ENCODE data around the gene CARM1. TPM values are rescaled to one million over a fixed set of nuclear protein-coding genes. Genes with fewer than 3 reads are reported as not detected.
"Not testable (repeated sequence)": the region's sequence is repeated elsewhere in the genome, so short reads cannot be mapped to it uniquely, and the experiment has no call there.

The CARM1 gene
- polyA plus RNA-seq, 1 donor from 2014 or later = 22.3 TPM

- no peaks in the 10 kb centered on the region for H3K36me3 ChIP-seq (ENCODE audit: insufficient read depth, low read length)
- peak overlapping the region; percentile 82 for H2AFZ ChIP-seq (ENCODE audit: low read depth, low read length)
- H3K9me2 ChIP-seq (ENCODE audit: insufficient read depth, low read length) = no peaks in the 10 kb centered on the region
- no peak overlapping the region for H3K4me2 ChIP-seq (ENCODE audit: low read length)
- H4K20me1 ChIP-seq (ENCODE audit: insufficient read depth) = no peaks in the 10 kb centered on the region
- no peaks in the 10 kb centered on the region for H3K27me3 ChIP-seq (ENCODE audit: insufficient read depth, low read depth, low read length)
- H3K9me3 ChIP-seq (ENCODE audit: low read length) = no peaks in the 10 kb centered on the region
- no peaks in the 10 kb centered on the region for H3K79me2 ChIP-seq (replicated peaks; ENCODE audit: insufficient read depth, low read length)
- H3K9ac ChIP-seq (ENCODE audit: low read length) = peak overlapping the region; percentile 59
- H3K4me3 ChIP-seq (ENCODE audit: low read length) = peak overlapping the region; percentile 45
- H3K27ac ChIP-seq (ENCODE audit: low read length) = peak overlapping the region; percentile 67
- TF ChIP-seq POLR2AphosphoS5 (IDR thresholded peaks at IDR 0.05) (peak; percentile 57), CTCF (IDR thresholded peaks at IDR 0.05; ENCODE audit: poor library complexity, severe bottlenecking) (peak; percentile 89), SMC3 (conservative IDR thresholded peaks at IDR 0.05; ENCODE audit: poor library complexity) (peak; percentile 83), MXI1 (conservative IDR thresholded peaks at IDR 0.05; ENCODE audit: poor library complexity, severe bottlenecking) (no peak), REST (IDR thresholded peaks at IDR 0.05; ENCODE audit: borderline replicate concordance) (peak; percentile 49), RAD21 (conservative IDR thresholded peaks at IDR 0.05) (peak; percentile 85), TAF1 (IDR thresholded peaks at IDR 0.05; ENCODE audit: low read depth) (no peak), EZH2 (IDR thresholded peaks at IDR 0.05; ENCODE audit: borderline replicate concordance, insufficient read depth, low read length, poor library complexity, severe bottlenecking) (no peak), EP300 (conservative IDR thresholded peaks at IDR 0.05; ENCODE audit: poor library complexity, severe bottlenecking) (peak; percentile 17)
- no peaks in the 10 kb centered on the region for H3F3A ChIP-seq (ENCODE audit: insufficient read depth, low read length, poor library complexity, severe bottlenecking)
These were observed 65.3 kb downstream of the CARM1 start for GRCh38 chr19:10936661-10937084.

- H3K9ac ChIP-seq (ENCODE audit: low read length); H3K27me3 ChIP-seq (ENCODE audit: insufficient read depth, low read depth, low read length); H3K79me2 ChIP-seq (replicated peaks; ENCODE audit: insufficient read depth, low read length); H3K4me3 ChIP-seq (ENCODE audit: low read length); H3K9me3 ChIP-seq (ENCODE audit: low read length); H3K4me2 ChIP-seq (ENCODE audit: low read length); H3F3A ChIP-seq (ENCODE audit: insufficient read depth, low read length, poor library complexity, severe bottlenecking); H4K20me1 ChIP-seq (ENCODE audit: insufficient read depth); H3K9me2 ChIP-seq (ENCODE audit: insufficient read depth, low read length); H2AFZ ChIP-seq (ENCODE audit: low read depth, low read length); H3K27ac ChIP-seq (ENCODE audit: low read length); H3K36me3 ChIP-seq (ENCODE audit: insufficient read depth, low read length): not testable (repeated sequence)
These were observed 70.3 kb downstream of the CARM1 start for GRCh38 chr19:10941649-10942048.

- H3K36me3 ChIP-seq (ENCODE audit: insufficient read depth, low read length); H3K9me3 ChIP-seq (ENCODE audit: low read length); H3K27me3 ChIP-seq (ENCODE audit: insufficient read depth, low read depth, low read length); H3K4me2 ChIP-seq (ENCODE audit: low read length); H3K9ac ChIP-seq (ENCODE audit: low read length); H3K9me2 ChIP-seq (ENCODE audit: insufficient read depth, low read length); H3F3A ChIP-seq (ENCODE audit: insufficient read depth, low read length, poor library complexity, severe bottlenecking); H3K27ac ChIP-seq (ENCODE audit: low read length); H4K20me1 ChIP-seq (ENCODE audit: insufficient read depth); H2AFZ ChIP-seq (ENCODE audit: low read depth, low read length); H3K79me2 ChIP-seq (replicated peaks; ENCODE audit: insufficient read depth, low read length); H3K4me3 ChIP-seq (ENCODE audit: low read length): not testable (repeated sequence)
These were observed 72.1 kb downstream of the CARM1 start for GRCh38 chr19:10943412-10943811.

Data from neural cell (in vitro differentiated cells).